PC-9 (cell line): Measurements from ENCODE around the gene AKAP6.

Source experiments
- CTCF ChIP-seq: fragments of 200-600 bp; sonication (generic); conservative IDR thresholded peaks from 2 replicates; pipeline ENCODE4 v1.6.1; 2017; ENCODE audit warnings: mixed run types, antibody characterized with exemption, mild to moderate bottlenecking, moderate library complexity
- EZH2 ChIP-seq: fragments of 200-600 bp; sonication (generic); IDR thresholded peaks from 2 replicates; pipeline ENCODE4 v1.8.0; 2017; ENCODE audit warnings: antibody characterized with exemption, low read depth

- no peak for TF ChIP-seq CTCF
- TF ChIP-seq EZH2: no peak
Observed at GRCh38 chr14:32472512-32473463, 143.7 kb downstream of the AKAP6 start.
